Cortex of kidney (tissue), 1 donor: Measurements from ENCODE around the gene CANX.

ENCODE experiments used
- DNase-seq: peaks from one replicate; lab custom pipeline; 2025; lab: John Stamatoyannopoulos, UW

The CANX gene

GRCh38 chr5:179758955-179759354 is 60.2 kb downstream of the CANX start:
- DNase-seq: no peak

- DNase-seq: no peak
Observed at GRCh38 chr5:179759581-179760551, 61.1 kb downstream of the CANX start.

DNA sequence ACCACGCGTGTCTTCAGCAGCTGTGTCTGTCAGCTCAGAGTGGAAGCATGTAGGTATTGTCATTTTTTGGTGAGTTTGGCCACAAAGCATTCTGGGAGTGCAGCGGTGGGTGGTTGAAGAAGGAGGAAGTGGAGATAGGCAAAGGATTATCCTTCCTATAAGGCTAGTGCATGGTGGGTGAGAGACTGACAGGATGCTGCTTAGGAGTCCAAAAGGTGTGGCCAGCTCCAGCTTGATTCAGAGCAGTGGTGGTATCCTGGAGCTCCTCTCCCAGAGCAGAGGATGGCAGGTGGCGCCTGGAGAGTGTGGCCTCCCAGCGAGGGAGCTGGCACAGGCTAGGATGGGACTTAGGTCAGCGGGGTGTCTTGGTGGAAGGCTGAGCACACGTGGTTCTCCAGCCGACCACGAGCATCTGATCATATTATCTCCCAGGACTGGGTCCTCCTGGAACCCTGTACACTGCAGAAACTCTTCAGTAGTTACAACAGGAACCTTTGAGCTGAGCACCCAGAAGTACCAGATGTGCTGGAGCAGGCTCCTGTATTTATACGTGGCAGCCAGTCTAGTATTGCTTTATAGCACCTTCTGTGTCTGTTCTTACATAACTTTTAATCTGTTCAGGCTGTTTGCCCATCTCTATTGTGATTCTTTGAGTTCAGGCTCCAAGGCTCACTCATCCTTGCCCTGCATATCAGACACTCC is 63.5 kb downstream of the CANX start:
- DNase-seq: no peak

GRCh38 chr5:179762781-179763176 is 64.0 kb downstream of the CANX start:
- DNase-seq: no peak

GRCh38 chr5:179763215-179763945 is 64.6 kb downstream of the CANX start:
- DNase-seq: no peak

DNA sequence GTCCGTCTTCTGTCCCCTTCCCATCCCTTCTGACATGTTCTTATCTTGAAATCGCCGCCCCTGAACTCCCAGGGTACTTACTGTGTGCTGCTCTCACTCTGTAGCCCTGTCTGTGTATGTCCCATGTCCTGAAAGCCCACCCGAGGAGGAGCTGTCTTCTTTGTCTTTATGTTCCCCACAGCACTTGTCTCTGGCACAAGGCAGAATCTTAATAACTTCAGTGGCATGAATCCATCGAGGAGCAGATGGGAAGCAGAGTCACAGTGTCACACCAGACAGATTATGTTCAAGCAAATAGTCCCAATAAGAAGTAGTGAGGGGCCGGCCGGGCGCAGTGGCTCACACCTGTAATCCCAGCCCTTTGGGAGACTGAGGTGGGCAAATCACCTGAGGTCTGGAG is 65.3 kb downstream of the CANX start:
- no peak for DNase-seq

DNA sequence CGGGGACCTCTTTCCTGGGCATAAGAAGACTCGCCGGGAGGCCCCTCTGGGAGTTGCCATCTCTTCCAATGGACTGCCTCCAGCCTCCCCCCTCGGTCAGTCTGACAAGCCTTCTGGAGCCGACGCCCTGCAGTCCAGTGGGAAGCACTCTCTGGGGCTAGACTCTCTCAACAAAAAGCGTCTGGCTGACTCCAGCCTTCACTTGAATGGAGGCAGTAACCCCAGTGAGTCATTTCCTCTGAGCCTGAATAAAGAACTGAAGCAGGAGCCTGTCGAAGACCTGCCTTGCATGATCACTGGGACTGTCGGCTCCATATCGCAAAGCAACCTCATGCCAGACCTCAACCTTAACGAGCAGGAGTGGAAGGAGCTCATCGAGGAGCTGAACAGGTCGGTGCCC is 66.6 kb downstream of the CANX start:
- DNase-seq: no peak

DNA sequence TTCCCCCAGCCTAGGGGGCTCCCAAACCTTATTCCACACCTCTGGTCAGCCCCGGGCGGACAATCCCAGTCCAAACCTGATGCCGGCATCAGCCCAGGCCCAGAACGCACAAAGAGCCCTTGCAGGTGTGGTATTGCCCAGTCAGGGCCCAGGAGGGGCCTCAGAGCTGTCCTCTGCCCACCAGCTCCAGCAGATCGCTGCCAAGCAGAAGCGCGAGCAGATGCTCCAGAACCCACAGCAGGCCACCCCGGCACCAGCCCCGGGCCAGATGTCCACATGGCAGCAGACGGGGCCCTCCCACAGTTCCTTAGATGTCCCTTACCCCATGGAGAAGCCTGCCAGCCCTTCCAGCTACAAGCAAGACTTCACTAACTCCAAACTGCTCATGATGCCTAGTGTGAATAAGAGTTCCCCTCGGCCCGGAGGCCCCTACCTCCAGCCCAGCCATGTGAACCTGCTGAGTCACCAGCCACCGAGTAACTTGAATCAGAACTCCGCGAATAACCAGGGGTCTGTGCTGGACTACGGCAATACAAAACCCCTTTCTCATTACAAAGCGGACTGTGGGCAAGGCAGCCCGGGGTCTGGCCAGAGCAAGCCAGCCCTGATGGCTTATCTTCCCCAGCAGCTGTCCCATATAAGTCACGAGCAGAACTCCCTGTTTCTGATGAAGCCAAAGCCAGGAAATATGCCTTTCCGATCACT is 67.4 kb downstream of the CANX start:
- no peak for DNase-seq

GRCh38 chr5:179766726-179767455 is 68.1 kb downstream of the CANX start:
- no peak for DNase-seq

DNA sequence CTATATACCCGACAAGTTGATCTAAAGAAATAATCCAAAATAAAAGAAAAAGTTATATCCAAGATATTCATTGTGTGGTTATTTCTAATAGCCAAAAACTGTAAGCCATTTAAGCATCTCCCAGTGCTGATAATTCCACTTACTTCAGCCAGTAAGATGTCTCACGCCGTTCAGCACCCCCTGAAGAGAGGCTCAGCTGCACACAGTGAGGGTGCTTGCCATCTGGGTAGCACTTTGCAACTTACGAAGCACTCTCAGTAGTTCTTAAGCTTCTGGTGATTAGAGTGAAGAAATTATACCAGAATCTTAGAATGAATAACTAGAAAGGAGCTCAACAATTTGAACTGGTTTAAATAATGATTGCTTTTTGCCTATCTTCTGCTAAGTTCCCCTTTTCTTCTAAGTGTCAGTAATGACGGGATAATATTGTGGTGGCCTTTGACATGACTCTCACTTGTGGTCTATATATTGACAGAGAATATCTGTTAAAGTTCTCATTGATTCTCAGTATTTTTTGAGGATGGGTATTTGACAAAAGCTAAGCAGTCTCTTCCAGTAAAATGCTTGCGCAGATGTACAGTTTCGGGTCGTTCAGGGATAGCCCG is 68.8 kb downstream of the CANX start:
- no peak for DNase-seq

- DNase-seq: no peak
Observed at GRCh38 chr5:179768326-179769085, 69.7 kb downstream of the CANX start.

DNA sequence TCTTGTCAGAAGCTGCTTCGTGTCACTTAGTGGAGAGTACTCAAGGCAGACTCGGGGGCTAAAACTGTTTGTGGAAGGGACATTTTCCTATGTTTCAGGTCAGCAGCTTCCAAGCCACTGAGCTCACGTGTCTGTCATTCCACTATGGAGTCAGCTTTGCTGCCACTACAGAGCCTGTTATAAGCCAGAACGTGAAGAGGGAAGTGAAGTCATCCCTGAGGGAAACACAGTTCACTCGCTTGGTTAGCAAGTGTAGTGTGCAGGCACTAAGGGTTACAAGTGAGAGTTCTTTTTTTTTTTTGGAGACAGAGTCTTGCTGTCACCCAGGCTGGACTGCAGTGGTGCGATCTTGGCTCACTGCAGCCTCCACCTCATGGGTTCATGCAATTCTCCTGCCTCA is 70.5 kb downstream of the CANX start:
- DNase-seq: no peak

GRCh38 chr5:179769796-179770195 is 71.0 kb downstream of the CANX start:
- no peak for DNase-seq

- DNase-seq: no peak
Observed at GRCh38 chr5:179771311-179771895, 72.6 kb downstream of the CANX start.

- no peak for DNase-seq
Observed at GRCh38 chr5:179772351-179772750, 73.6 kb downstream of the CANX start.

GRCh38 chr5:179773686-179774040 is 74.9 kb downstream of the CANX start:
- no peak for DNase-seq

DNA sequence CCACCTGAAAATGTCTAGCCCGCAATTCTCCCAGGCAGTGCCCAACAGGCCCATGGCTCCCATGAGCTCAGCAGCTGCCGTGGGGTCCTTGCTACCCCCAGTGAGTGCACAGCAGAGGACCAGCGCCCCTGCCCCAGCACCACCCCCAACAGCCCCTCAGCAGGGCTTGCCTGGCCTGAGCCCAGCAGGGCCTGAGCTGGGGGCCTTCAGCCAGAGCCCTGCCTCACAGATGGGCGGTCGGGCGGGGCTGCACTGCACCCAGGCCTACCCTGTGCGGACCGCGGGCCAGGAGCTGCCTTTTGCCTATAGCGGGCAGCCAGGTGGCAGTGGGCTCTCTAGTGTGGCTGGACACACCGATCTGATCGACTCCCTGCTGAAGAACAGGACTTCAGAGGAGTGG is 75.7 kb downstream of the CANX start:
- DNase-seq: no peak

- DNase-seq: no peak
Observed at GRCh38 chr5:179776411-179776938, 77.7 kb downstream of the CANX start.

GRCh38 chr5:179777456-179777855 is 78.7 kb downstream of the CANX start:
- no peak for DNase-seq
